Trophoblast cell (in vitro differentiated cells and primary cell): ENCODE measurements around the gene NPBWR2.

Experiments used
- DNase-seq, 2 donors: peaks; one replicate each; pipeline ENCODE4 v3.0.0-alpha.2; 2016
- H2AFZ ChIP-seq: 2 replicates; pipeline ENCODE4 v1.6.1; 2013; ENCODE audit warnings: low read length, moderate library complexity, mild to moderate bottlenecking; ENCODE audit not compliant: insufficient read depth, poor library complexity
- H2AK5ac ChIP-seq: 2 replicates; pipeline ENCODE4 v1.6.1; 2013; ENCODE audit warnings: mild to moderate bottlenecking, low read length
- H2BK120ac ChIP-seq: 2 replicates; pipeline ENCODE4 v1.6.1; 2013; ENCODE audit warnings: low read length, mild to moderate bottlenecking, moderate library complexity; ENCODE audit not compliant: insufficient read depth, poor library complexity
- H2BK12ac ChIP-seq: 2 replicates; pipeline ENCODE4 v1.6.1; 2013; ENCODE audit warnings: mild to moderate bottlenecking, low read length, moderate library complexity
- H2BK5ac ChIP-seq: 2 replicates; pipeline ENCODE4 v1.6.1; 2013; ENCODE audit warnings: low read length, low read depth, moderate library complexity, mild to moderate bottlenecking; ENCODE audit not compliant: poor library complexity
- H3K14ac ChIP-seq: 2 replicates; pipeline ENCODE4 v1.6.1; 2013; ENCODE audit warnings: mild to moderate bottlenecking, low read length
- H3K18ac ChIP-seq: 2 replicates; pipeline ENCODE4 v1.6.1; 2013; ENCODE audit warnings: mild to moderate bottlenecking, low read length
- H3K23ac ChIP-seq: 2 replicates; pipeline ENCODE4 v1.6.1; 2013; ENCODE audit warnings: low read length
- H3K27ac ChIP-seq: 2 replicates; pipeline ENCODE4 v1.5.1; 2013; ENCODE audit warnings: low read depth, mild to moderate bottlenecking, inconsistent platforms, low read length, moderate library complexity
- H3K27me3 ChIP-seq: 2 replicates; pipeline ENCODE4 v1.6.1; 2013; ENCODE audit warnings: inconsistent platforms, mild to moderate bottlenecking, low read length, moderate library complexity; ENCODE audit not compliant: insufficient read depth
- H3K36me3 ChIP-seq, 2 experiments: 1 replicate in 1 of 2; 2 replicates in 1 of 2; pipeline ENCODE4 v1.6.1; 2013; ENCODE audit warnings: low read length in 2 of 2, mild to moderate bottlenecking in 2 of 2, moderate library complexity in 1 of 2; ENCODE audit not compliant: insufficient read depth in 2 of 2, control insufficient read depth in 1 of 2
- H3K4ac ChIP-seq: 2 replicates; pipeline ENCODE4 v1.6.1; 2013; ENCODE audit warnings: low read depth, mild to moderate bottlenecking, low read length, moderate library complexity
- H3K4me1 ChIP-seq, 2 experiments: 1 replicate in 1 of 2; 2 replicates in 1 of 2; pipeline ENCODE4 v1.6.1; 2013; ENCODE audit warnings: low read length in 2 of 2, mild to moderate bottlenecking in 2 of 2, moderate library complexity in 1 of 2; ENCODE audit not compliant: insufficient read depth in 2 of 2, control insufficient read depth in 1 of 2
- H3K4me2 ChIP-seq: 2 replicates; pipeline ENCODE4 v1.6.1; 2013; ENCODE audit warnings: inconsistent platforms, mild to moderate bottlenecking, low read length, moderate library complexity
- H3K4me3 ChIP-seq: 2 replicates; pipeline ENCODE4 v1.5.1; 2013; ENCODE audit warnings: mild to moderate bottlenecking, low read depth, low read length, inconsistent platforms
- H3K79me1 ChIP-seq: one replicate; pipeline ENCODE4 v1.6.1; 2013; ENCODE audit warnings: low read length
- H3K79me2 ChIP-seq: 2 replicates; pipeline ENCODE4 v1.6.1; 2013; ENCODE audit warnings: low read length, mild to moderate bottlenecking; ENCODE audit not compliant: control insufficient read depth, insufficient read depth, poor library complexity
- H3K9ac ChIP-seq: 2 replicates; pipeline ENCODE4 v1.6.1; 2013; ENCODE audit warnings: mild to moderate bottlenecking, low read length
- H3K9me3 ChIP-seq: 2 replicates; pipeline ENCODE4 v1.6.1; 2013; ENCODE audit warnings: low read depth, mild to moderate bottlenecking, control low read depth, inconsistent platforms, low read length; ENCODE audit not compliant: insufficient read depth
- H4K12ac ChIP-seq: 2 replicates; pipeline ENCODE4 v1.6.1; 2013; ENCODE audit warnings: low read depth, mild to moderate bottlenecking, low read length, moderate library complexity
- H4K8ac ChIP-seq: 2 replicates; pipeline ENCODE4 v1.6.1; 2013; ENCODE audit warnings: low read depth, mild to moderate bottlenecking, low read length, moderate library complexity
- H4K91ac ChIP-seq: one replicate; pipeline ENCODE4 v1.6.1; 2013; ENCODE audit warnings: low read depth, mild to moderate bottlenecking, low read length, moderate library complexity
- WGBS: extraction: QIAGEN DNeasy Blood & Tissue Kit; methylation state at CpG from one replicate; pipeline ENCODE4 v1.1.7; 2013; ENCODE audit warnings: missing lambda C conversion rate; ENCODE audit not compliant: insufficient read length, insufficient coverage; ENCODE audit errors: extremely low coverage; 5-methylcytosine and 5-hydroxymethylcytosine counted together

NPBWR2 gene

DNA sequence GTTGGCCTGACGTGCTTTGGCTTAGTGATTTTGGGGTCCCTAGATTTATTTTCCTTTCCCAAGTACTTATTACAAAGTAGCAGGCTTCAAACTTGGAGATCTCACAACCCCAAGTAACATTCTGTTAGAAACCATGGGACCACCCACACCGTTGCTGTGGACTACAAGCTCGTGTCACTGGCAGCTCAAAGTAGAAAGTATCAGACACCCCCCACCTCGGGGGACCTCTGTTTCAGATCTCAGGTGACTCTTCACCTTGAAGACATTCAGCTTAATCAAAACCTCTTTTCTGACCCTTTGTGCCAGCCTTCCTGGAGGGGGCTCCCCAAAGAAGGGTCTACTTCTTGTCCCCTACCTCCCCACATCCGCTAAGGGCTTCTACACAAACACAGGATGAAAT, 41.2 kb upstream of the NPBWR2 start:
- H3K27ac ChIP-seq, result no peak overlapping the region
- H3K9me3 ChIP-seq, result peaks cover 24% of the 10 kb centered on the region
- no peak overlapping the region for H3K9ac ChIP-seq
- no peak overlapping the region for H3K23ac ChIP-seq
- no CpG with 5 or more reads among the region's 5 CpGs for WGBS
- no peak overlapping the region for H3K4ac ChIP-seq
- H4K12ac ChIP-seq, result no peak overlapping the region
- no peaks in the 10 kb centered on the region for H3K79me1 ChIP-seq
- H2AK5ac ChIP-seq, result no peak overlapping the region
- no peak overlapping the region for H2BK5ac ChIP-seq
- H3K4me2 ChIP-seq, result no peak overlapping the region
- H2BK12ac ChIP-seq, result no peak overlapping the region
- no peaks in the 10 kb centered on the region for H3K36me3 ChIP-seq
- no peak for DNase-seq
- H2BK120ac ChIP-seq, result no peak overlapping the region
- no peak overlapping the region for H3K14ac ChIP-seq
- H3K18ac ChIP-seq, result no peak overlapping the region
- no peaks in the 10 kb centered on the region for H3K27me3 ChIP-seq
- no peak overlapping the region for H2AFZ ChIP-seq
- H4K8ac ChIP-seq, result no peak overlapping the region
- H3K4me3 ChIP-seq, result no peak overlapping the region
- H3K4me1 ChIP-seq, result no peaks in the 10 kb centered on the region
- H3K79me2 ChIP-seq, result no peaks in the 10 kb centered on the region
- no peak overlapping the region for H4K91ac ChIP-seq

DNA sequence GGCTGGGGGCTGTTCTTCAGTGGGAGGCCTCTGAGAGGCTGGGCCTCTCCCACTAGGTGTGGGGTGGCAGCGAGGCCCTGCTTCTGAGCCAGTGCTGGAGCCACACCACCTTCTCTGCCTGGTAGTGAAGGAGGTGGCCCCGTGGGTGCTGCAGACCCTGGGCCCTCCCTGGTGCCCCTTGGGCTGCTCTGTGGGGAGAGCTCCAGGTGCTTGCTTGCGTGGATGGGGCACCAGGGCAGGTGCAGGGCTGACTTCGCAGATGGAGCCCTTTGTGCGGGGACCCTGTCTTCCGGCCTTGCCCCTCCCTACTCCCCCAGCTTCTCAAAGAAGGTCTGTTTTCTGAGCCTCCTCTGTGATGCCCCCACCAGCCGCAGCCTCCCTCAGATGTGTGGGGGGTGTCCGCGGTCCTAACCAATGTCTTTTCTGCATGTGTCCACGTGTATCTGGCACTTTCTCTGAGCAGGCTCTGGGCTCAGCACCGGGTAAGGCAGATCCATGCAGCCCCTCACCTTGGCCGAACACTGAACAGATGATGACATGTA, 39.6 kb upstream of the NPBWR2 start:
- no CpG with 5 or more reads among the region's 12 CpGs for WGBS
- H3K79me2 ChIP-seq, result no peaks in the 10 kb centered on the region
- no peak overlapping the region for H2AK5ac ChIP-seq
- no peak overlapping the region for H3K14ac ChIP-seq
- no peak overlapping the region for H2BK120ac ChIP-seq
- no peaks in the 10 kb centered on the region for H3K36me3 ChIP-seq
- no peak overlapping the region for H4K8ac ChIP-seq
- H3K27me3 ChIP-seq, result no peaks in the 10 kb centered on the region
- no peak for DNase-seq
- H3K4ac ChIP-seq, result no peak overlapping the region
- no peak overlapping the region for H4K91ac ChIP-seq
- no peak overlapping the region for H2BK12ac ChIP-seq
- no peak overlapping the region for H3K27ac ChIP-seq
- no peak overlapping the region for H3K18ac ChIP-seq
- no peaks in the 10 kb centered on the region for H3K79me1 ChIP-seq
- H3K4me3 ChIP-seq, result no peak overlapping the region
- no peak overlapping the region for H3K9ac ChIP-seq
- no peak overlapping the region for H4K12ac ChIP-seq
- no peak overlapping the region for H2AFZ ChIP-seq
- no peak overlapping the region for H3K23ac ChIP-seq
- peaks cover 21% of the 10 kb centered on the region for H3K9me3 ChIP-seq
- no peaks in the 10 kb centered on the region for H3K4me1 ChIP-seq
- no peak overlapping the region for H2BK5ac ChIP-seq
- H3K4me2 ChIP-seq, result no peak overlapping the region

DNA sequence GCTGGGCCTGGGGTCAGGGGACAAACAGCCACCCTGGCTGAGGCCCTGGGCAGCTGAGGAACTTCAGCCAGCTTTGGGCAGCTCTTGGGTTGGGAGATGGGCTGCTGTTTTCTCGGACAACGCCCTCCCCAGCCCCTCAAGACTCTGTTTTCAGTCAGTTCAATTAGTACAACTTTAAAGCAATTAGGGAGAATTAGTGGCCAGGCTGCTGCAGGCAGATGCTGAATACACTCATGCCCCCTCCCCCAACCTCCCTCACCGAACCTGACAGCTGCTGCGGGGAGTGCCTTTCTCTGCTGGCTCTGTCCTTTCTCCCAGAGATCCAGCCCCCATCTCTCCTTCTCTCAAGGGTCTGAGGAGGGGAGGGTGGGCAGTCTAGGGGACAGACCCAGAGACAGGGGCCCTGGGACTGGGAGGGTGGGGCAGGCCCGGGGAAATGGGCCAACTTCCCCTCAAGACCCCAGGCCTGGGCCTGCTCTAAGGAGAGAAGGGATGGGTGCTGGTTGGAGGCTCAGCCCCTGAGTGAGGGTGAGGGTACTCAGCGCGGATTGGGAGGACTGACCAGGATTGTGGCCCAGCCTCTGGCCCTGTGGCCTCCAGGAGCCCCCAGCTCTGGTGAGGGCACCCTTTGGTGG, 39.1 kb upstream of the NPBWR2 start:
- Histone ChIP-seq H2AFZ (no peak overlapping the region), H4K12ac (no peak overlapping the region), H3K27ac (no peak overlapping the region), H3K23ac (no peak overlapping the region), H3K14ac (no peak overlapping the region), H4K8ac (no peak overlapping the region), H3K79me1 (no peaks in the 10 kb centered on the region), H3K27me3 (no peaks in the 10 kb centered on the region), H3K4me3 (no peak overlapping the region), H3K18ac (no peak overlapping the region), H4K91ac (no peak overlapping the region), H3K36me3 (no peaks in the 10 kb centered on the region), H2BK12ac (no peak overlapping the region), H3K9me3 (peaks cover 21% of the 10 kb centered on the region), H3K4me2 (no peak overlapping the region), H2BK5ac (no peak overlapping the region), H3K79me2 (no peaks in the 10 kb centered on the region), H3K9ac (no peak overlapping the region), H3K4me1 (no peaks in the 10 kb centered on the region), H2AK5ac (no peak overlapping the region), H3K4ac (no peak overlapping the region), H2BK120ac (no peak overlapping the region)
- DNase-seq, result no peak
- no CpG with 5 or more reads among the region's 7 CpGs for WGBS

DNA sequence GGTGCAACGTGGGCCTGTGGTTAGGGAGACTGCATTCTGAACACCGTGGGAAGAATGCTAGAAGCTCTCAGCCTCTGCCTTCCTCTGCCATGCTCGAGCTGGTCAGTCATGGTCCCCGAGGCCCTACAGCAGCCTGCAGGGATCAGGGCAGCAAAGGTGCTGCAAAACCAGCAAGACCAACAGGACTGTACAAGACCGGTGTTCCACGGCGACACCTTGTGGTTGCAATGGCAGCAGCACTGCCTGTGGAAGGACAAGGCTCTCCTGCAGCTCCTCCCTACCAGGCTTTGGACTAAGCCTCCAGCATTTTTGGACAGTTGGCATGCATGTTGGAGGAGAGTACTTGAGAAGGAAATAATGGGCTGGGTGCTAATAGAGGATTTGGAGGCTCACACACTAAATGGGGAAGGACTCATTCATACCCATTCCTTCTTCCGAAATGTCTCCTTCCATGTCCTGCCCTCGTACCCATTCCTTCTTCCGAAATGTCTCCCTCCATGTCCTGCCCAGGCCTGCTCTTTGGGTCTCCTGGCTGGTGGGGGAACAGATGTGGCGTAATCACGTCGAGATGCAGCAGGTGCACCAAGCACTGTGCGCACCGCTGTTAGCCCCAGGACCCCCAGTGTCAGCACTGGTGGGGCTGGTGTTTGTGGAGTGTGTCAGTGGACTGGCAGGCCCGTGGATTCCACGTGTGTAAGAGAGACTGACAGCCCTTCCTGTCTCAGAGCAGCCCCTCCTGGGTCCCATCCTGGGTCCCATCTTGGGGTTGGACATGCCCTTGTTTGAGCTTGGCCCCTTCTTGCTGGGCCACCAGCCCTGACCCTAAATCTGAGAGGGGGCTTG, 38.3 kb upstream of the NPBWR2 start:
- no peak overlapping the region for H3K4me2 ChIP-seq
- no peaks in the 10 kb centered on the region for H3K36me3 ChIP-seq
- H3K14ac ChIP-seq, result no peak overlapping the region
- no peaks in the 10 kb centered on the region for H3K27me3 ChIP-seq
- H4K91ac ChIP-seq, result no peak overlapping the region
- H3K9me3 ChIP-seq, result peaks cover 21% of the 10 kb centered on the region
- H3K18ac ChIP-seq, result no peak overlapping the region
- no peak overlapping the region for H3K23ac ChIP-seq
- no peak overlapping the region for H4K12ac ChIP-seq
- H3K79me1 ChIP-seq, result no peaks in the 10 kb centered on the region
- no peak overlapping the region for H3K4me3 ChIP-seq
- no peak for DNase-seq
- no peak overlapping the region for H3K4ac ChIP-seq
- H2BK5ac ChIP-seq, result no peak overlapping the region
- no peaks in the 10 kb centered on the region for H3K4me1 ChIP-seq
- no peak overlapping the region for H2BK12ac ChIP-seq
- H2BK120ac ChIP-seq, result no peak overlapping the region
- no peaks in the 10 kb centered on the region for H3K79me2 ChIP-seq
- WGBS, result no CpG with 5 or more reads among the region's 17 CpGs
- no peak overlapping the region for H4K8ac ChIP-seq
- H3K27ac ChIP-seq, result no peak overlapping the region
- H3K9ac ChIP-seq, result no peak overlapping the region
- no peak overlapping the region for H2AFZ ChIP-seq
- H2AK5ac ChIP-seq, result no peak overlapping the region
